Right atrium auricular region (tissue), 2 donors: ENCODE data around the gene CD164L2. TPM values are rescaled to one million over a fixed set of nuclear protein-coding genes. Genes with fewer than 3 reads are reported as not detected.
A peak's percentile ranks its signal among the peaks of the same experiment; 100 is the strongest.

Experiments
- DNase-seq: peaks from one replicate; pipeline ENCODE4 v3.0.0-alpha.2; 2019; ENCODE audit warnings: low spot score
- H3K27ac ChIP-seq, 2 donors: fragments of 200-600 bp; sonication (generic); 1 replicate in 1 of 2; 2 replicates in 1 of 2; pipeline ENCODE4 v1.5.1; 2016 to 2019
- H3K27me3 ChIP-seq, 2 donors: fragments of 200-600 bp; sonication (generic); one replicate each; pipeline versions ENCODE4 v1.5.1 to v1.6.0; 2017 to 2019
- H3K36me3 ChIP-seq: fragments of 200-600 bp; sonication (generic); one replicate; pipeline ENCODE4 v1.5.1; 2016
- H3K4me1 ChIP-seq, 2 donors: fragments of 200-600 bp; sonication (generic); one replicate each; pipeline versions ENCODE4 v1.5.1 to v1.6.0; 2017 to 2019
- H3K4me3 ChIP-seq, 2 donors: fragments of 200-600 bp; sonication (generic); 1 replicate in 1 of 2; 2 replicates in 1 of 2; pipeline ENCODE4 v1.5.1; 2017 to 2019; ENCODE audit warnings: mild to moderate bottlenecking in 1 of 2, moderate library complexity in 1 of 2
- H3K9me3 ChIP-seq, 2 donors: fragments of 200-600 bp; sonication (generic); one replicate each; pipeline ENCODE4 v1.5.1; 2019
- CTCF ChIP-seq, 2 donors: fragments of 200-600 bp; sonication (generic); IDR thresholded peaks; one replicate each; pipeline ENCODE4 v1.5.1; 2019; ENCODE audit warnings: antibody characterized with exemption in 2 of 2
- total RNA-seq, 2 donors: library from RNA; depleted of rRNA; stranded (reverse); fragments of >200 nt; gene quantifications; one replicate each; pipeline ENCODE4 v1.1.0, GENCODE V29; 2016

CD164L2 gene
- total RNA-seq, 2 donors from 2014 or later: not detected

DNA sequence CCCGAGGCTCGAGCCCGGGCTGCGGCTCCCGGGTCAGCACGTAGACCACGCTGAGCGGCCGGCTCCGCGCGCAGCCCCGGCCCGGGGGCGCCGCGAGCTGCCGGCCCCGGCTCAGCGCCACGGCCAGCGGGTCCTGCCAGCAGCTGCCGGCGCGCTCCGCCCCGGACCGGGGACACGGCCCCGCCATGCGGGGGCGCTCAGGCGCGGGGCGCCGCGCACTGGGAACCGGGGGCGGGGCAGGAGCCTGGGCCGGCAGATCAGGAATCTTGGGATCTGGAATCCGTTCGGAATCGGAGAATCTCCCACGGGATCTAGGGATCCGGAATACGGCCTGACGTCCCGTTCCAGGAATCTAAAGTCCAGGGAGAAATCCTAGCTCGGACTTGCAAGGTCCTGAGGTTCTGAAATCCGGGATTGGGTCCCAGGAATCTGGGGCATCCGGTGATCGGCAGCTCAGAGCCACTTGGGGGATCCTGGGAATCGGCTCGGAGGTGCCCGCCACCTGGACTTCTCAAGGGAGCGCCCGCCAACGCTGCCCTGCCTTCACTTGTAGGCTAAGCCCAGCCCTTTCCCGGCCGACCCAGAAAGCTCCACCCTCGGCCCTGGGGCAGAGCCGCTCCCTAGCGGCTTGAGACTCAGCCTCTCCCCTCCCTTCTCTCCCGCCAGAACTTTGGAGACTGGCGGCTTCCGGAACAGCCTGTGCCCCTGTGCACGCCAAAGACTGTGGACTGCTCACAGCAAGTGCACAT, 16.5 kb downstream of the CD164L2 start, which contains the start of gene MAP3K6:
TSS of gene MAP3K6 (minus strand) at position 551 of the 749 bp plus-strand sequence. CDS start at position 187, 364 bp downstream.
- peak within 1 kb of the TSS; percentile 99 for H3K27ac ChIP-seq
- H3K4me1 ChIP-seq: peaks cover 0 to 44% of the 10 kb centered on the region in 2 donors
- peak within 1 kb of the TSS; percentile 72 to 79 for H3K4me3 ChIP-seq
- H3K27me3 ChIP-seq: no peaks in the 10 kb centered on the region
- peak; percentile 95 for DNase-seq
- H3K9me3 ChIP-seq: no peaks in the 10 kb centered on the region
- peaks cover 33% of the 10 kb centered on the region for H3K36me3 ChIP-seq
- peak in 1 of 2 donors; percentile 51 for TF ChIP-seq CTCF (IDR thresholded peaks at IDR 0.05)

- DNase-seq: peak; percentile 88
- peaks cover 38% of the 10 kb centered on the region for H3K36me3 ChIP-seq
- H3K4me1 ChIP-seq: peaks cover 0 to 44% of the 10 kb centered on the region in 2 donors
- peak overlapping the region; percentile 72 to 79 for H3K4me3 ChIP-seq
- no peaks in the 10 kb centered on the region for H3K9me3 ChIP-seq
- no peaks in the 10 kb centered on the region for H3K27me3 ChIP-seq
- TF ChIP-seq CTCF (IDR thresholded peaks at IDR 0.05): no peak
- H3K27ac ChIP-seq: peak overlapping the region; percentile 99
These were observed 17.1 kb downstream of the CD164L2 start for GRCh38 chr1:27366113-27366410.

DNA sequence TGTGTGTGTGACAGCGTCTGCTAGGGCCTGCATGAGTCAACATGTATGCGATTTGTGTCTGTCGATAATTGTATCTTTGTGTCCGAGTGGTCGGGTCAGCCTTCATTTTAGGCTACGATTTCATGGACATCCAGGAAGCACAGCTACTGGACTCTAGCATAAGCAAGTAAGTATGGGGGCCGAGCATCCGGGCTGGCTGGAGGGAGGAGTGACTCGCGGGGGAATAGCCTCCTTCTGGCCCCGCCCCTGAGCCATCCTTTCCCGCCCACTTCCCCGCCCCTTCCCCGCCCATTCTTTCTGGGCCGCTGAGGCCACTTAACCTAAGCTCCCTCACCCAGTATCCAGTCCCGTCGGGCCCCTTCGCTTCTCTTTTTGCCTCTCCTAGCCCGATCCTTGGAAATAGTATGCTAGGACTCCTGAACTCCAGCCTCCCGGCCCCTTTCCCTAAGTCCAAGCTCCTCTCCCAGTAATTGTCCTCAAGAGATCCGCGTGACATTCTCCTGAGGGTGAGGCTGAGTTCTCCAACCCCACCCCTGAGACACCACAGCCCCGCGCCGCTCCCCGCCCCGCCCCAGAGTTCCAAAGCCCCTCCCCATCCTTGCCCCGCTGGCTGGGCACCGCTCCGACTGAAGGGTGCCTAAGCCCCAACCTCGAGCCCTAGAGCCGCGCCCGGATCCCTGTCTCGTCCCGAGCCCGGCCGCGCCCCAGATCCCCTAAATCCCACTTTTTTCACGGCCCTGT, 17.6 kb downstream of the CD164L2 start:
- Histone ChIP-seq H3K4me1 (peaks cover 0 to 44% of the 10 kb centered on the region in 2 donors), H3K36me3 (peaks cover 43% of the 10 kb centered on the region), H3K27ac (peak overlapping the region; percentile 99), H3K27me3 (no peaks in the 10 kb centered on the region), H3K4me3 (peak overlapping the region; percentile 72 to 79), H3K9me3 (no peaks in the 10 kb centered on the region)
- peak in 1 of 2 donors; percentile 3 for TF ChIP-seq CTCF (IDR thresholded peaks at IDR 0.05)
- DNase-seq: peak; percentile 94

GRCh38 chr1:27364696-27365371, 18.3 kb downstream of the CD164L2 start:
- peaks cover 48% of the 10 kb centered on the region for H3K36me3 ChIP-seq

More at GRCh38 chr1:27364696-27365371, 18.3 kb downstream of the CD164L2 start:
- H3K4me3 ChIP-seq: peak overlapping the region; percentile 72 to 79
- TF ChIP-seq CTCF (IDR thresholded peaks at IDR 0.05): no peak
- H3K9me3 ChIP-seq: no peaks in the 10 kb centered on the region
- H3K27me3 ChIP-seq: no peaks in the 10 kb centered on the region
- no peak for DNase-seq
- peaks cover 0 to 44% of the 10 kb centered on the region in 2 donors for H3K4me1 ChIP-seq
- peak overlapping the region; percentile 99 for H3K27ac ChIP-seq
